ENCODE data around the gene GPR68.

DNA sequence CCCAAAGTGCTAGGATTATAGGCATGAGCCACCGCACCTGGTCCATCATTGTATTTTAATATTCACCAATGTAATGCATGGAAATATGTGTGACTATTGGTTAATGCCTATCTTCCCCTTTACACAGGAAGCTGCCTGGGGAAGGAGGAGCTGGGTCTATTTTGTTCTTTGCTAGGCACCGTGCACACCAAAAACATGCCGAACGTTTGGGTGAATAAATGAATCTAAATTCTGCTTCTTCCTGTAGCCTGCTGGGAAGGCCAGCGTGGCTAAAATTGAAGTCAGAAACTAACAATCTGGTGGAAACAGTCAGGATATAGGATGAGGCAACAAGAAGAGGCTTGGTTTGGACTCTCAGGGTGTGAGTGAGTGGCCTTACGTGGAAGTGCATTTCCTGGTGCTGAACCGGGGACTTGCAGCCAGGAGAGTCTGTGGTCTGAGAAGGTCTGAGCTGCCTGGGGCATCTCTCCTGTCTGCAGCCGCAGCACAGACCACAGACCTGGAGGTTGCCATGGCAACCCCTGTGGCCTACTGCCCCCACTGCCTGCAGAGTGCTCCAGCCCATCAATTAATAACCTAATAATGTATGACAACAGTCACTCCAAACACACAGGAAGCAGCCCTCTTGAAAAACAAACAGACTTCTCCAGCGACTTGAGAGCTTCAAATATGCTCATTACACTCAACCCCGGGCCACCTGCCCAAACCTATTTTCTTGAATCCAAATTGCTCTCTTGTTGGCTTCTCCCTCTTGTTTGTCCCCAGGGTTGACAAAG, 5.5 kb upstream of the GPR68 start:
- TF ChIP-seq, protein P1, sequence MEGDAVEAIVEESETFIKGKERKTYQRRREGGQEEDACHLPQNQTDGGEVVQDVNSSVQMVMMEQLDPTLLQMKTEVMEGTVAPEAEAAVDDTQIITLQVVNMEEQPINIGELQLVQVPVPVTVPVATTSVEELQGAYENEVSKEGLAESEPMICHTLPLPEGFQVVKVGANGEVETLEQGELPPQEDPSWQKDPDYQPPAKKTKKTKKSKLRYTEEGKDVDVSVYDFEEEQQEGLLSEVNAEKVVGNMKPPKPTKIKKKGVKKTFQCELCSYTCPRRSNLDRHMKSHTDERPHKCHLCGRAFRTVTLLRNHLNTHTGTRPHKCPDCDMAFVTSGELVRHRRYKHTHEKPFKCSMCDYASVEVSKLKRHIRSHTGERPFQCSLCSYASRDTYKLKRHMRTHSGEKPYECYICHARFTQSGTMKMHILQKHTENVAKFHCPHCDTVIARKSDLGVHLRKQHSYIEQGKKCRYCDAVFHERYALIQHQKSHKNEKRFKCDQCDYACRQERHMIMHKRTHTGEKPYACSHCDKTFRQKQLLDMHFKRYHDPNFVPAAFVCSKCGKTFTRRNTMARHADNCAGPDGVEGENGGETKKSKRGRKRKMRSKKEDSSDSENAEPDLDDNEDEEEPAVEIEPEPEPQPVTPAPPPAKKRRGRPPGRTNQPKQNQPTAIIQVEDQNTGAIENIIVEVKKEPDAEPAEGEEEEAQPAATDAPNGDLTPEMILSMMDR (conservative IDR thresholded peaks at IDR 0.05; ENCODE audit: low read depth, low read length) = no peak
- no peak for TF ChIP-seq MXI1 (IDR thresholded peaks at IDR 0.05; ENCODE audit: borderline replicate concordance, low read depth, low read length)
- TF ChIP-seq CHD1 (IDR thresholded peaks at IDR 0.05; ENCODE audit: low read depth, low read length) = no peak
- TF ChIP-seq CEBPB (IDR thresholded peaks at IDR 0.05; ENCODE audit: low read depth, low read length) = no peak
- no peak for TF ChIP-seq RAD21 (IDR thresholded peaks at IDR 0.05; ENCODE audit: low read length)
- no peak for TF ChIP-seq POLR2A (IDR thresholded peaks at IDR 0.05; ENCODE audit: low read depth, low read length)

All from IMR-90 (cell line).